ENCODE measurements around the gene SIRPG.

- TF ChIP-seq, protein P1, sequence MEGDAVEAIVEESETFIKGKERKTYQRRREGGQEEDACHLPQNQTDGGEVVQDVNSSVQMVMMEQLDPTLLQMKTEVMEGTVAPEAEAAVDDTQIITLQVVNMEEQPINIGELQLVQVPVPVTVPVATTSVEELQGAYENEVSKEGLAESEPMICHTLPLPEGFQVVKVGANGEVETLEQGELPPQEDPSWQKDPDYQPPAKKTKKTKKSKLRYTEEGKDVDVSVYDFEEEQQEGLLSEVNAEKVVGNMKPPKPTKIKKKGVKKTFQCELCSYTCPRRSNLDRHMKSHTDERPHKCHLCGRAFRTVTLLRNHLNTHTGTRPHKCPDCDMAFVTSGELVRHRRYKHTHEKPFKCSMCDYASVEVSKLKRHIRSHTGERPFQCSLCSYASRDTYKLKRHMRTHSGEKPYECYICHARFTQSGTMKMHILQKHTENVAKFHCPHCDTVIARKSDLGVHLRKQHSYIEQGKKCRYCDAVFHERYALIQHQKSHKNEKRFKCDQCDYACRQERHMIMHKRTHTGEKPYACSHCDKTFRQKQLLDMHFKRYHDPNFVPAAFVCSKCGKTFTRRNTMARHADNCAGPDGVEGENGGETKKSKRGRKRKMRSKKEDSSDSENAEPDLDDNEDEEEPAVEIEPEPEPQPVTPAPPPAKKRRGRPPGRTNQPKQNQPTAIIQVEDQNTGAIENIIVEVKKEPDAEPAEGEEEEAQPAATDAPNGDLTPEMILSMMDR (IDR thresholded peaks at IDR 0.05), result no peak
- TF ChIP-seq POLR2A (IDR thresholded peaks at IDR 0.05), result no peak
Measured at GRCh38 chr20:1648101-1648500, 9.5 kb downstream of the SIRPG start.

Measured in thyroid gland (tissue), 4 donors.